SK-N-SH treated with all-trans-retinoic acid at 6 μM for 48 hours (cell line): ENCODE results near the gene PCMT1.

Experiments used
- ATAC-seq: fragments of 200-7000 bp; cut with Tn5 transposase; 3 replicates; pipeline ENCODE4 v1.9.1; 2020; ENCODE audit warnings: mild to moderate bottlenecking, moderate library complexity
- ARNTL ChIP-seq: fragments of 450-650 bp; formaldehyde crosslinking; IDR thresholded peaks from 2 replicates; pipeline ENCODE4 v1.5.0; 2020; ENCODE audit warnings: low read depth, mild to moderate bottlenecking, moderate library complexity, borderline replicate concordance
- BACH2 ChIP-seq: fragments of 250-450 bp; sonication (Bioruptor Pico); IDR thresholded peaks from 2 replicates; pipeline ENCODE4 v1.9.0; 2021; ENCODE audit warnings: mild to moderate bottlenecking, borderline replicate concordance
- ESRRG ChIP-seq: fragments of 250-450 bp; sonication (Bioruptor Pico); IDR thresholded peaks from 2 replicates; pipeline ENCODE4 v1.6.1; 2021; ENCODE audit warnings: mild to moderate bottlenecking
- ISL1 ChIP-seq: fragments of 250-450 bp; sonication (Bioruptor Pico); IDR thresholded peaks from 2 replicates; pipeline ENCODE4 v2.1.2; 2022; ENCODE audit warnings: mild to moderate bottlenecking, moderate library complexity
- OSR1 ChIP-seq: fragments of 250-450 bp; sonication (Bioruptor Pico); IDR thresholded peaks from 2 replicates; pipeline ENCODE4 v1.8.0; 2022; ENCODE audit warnings: moderate library complexity, mild to moderate bottlenecking, inconsistent platforms
- PPARA ChIP-seq: fragments of 250-450 bp; sonication (Bioruptor Pico); IDR thresholded peaks from 2 replicates; pipeline ENCODE4 v1.5.0; 2020; ENCODE audit warnings: mild to moderate bottlenecking, borderline replicate concordance
- RARB ChIP-seq: fragments of 250-450 bp; sonication (Bioruptor Pico); IDR thresholded peaks from 2 replicates; pipeline ENCODE4 v1.8.0; 2021; ENCODE audit warnings: mild to moderate bottlenecking, moderate library complexity
- TCF4 ChIP-seq: fragments of 250-450 bp; sonication (Bioruptor Pico); IDR thresholded peaks from 2 replicates; pipeline ENCODE4 v1.8.0; 2021; ENCODE audit warnings: mild to moderate bottlenecking, moderate library complexity, borderline replicate concordance
- ZC3H10 ChIP-seq: fragments of 250-450 bp; sonication (Bioruptor Pico); IDR thresholded peaks from 2 replicates; pipeline ENCODE4 v1.5.1; 2021; ENCODE audit warnings: mild to moderate bottlenecking, moderate library complexity
- ZFP3 ChIP-seq: fragments of 250-450 bp; sonication (Bioruptor Pico); IDR thresholded peaks from 2 replicates; pipeline ENCODE4 v1.5.0; 2020; ENCODE audit warnings: mild to moderate bottlenecking, moderate library complexity
- ZFP30 ChIP-seq: fragments of 450-650 bp; formaldehyde crosslinking; IDR thresholded peaks from 2 replicates; pipeline ENCODE4 v1.5.0; 2022; ENCODE audit warnings: mild to moderate bottlenecking, moderate library complexity
- ZNF565 ChIP-seq: fragments of 450-650 bp; formaldehyde crosslinking; conservative IDR thresholded peaks from 2 replicates; pipeline ENCODE4 v1.5.0; 2020; ENCODE audit warnings: low read depth, mild to moderate bottlenecking, moderate library complexity
- ZNF70 ChIP-seq: fragments of 450-650 bp; formaldehyde crosslinking; IDR thresholded peaks from 2 replicates; pipeline ENCODE4 v1.5.0; 2020; ENCODE audit warnings: mild to moderate bottlenecking, moderate library complexity
- ZNF8 ChIP-seq: fragments of 450-650 bp; formaldehyde crosslinking; IDR thresholded peaks from 2 replicates; pipeline ENCODE4 v1.5.0; 2020; ENCODE audit warnings: mild to moderate bottlenecking, moderate library complexity
- TF ChIP-seq, protein P1 (sequence below): fragments of 250-450 bp; sonication (Bioruptor Pico); IDR thresholded peaks from 2 replicates; pipeline ENCODE4 v1.5.1; 2021; ENCODE audit warnings: mild to moderate bottlenecking, moderate library complexity
- TF ChIP-seq, protein P2 (sequence below): fragments of 250-450 bp; sonication (Bioruptor Pico); IDR thresholded peaks from 2 replicates; pipeline ENCODE4 v1.5.0; 2020; ENCODE audit warnings: mild to moderate bottlenecking, moderate library complexity
- TF ChIP-seq, protein P3 (sequence below): fragments of 250-450 bp; sonication (Bioruptor Pico); IDR thresholded peaks from 2 replicates; pipeline ENCODE4 v1.5.1; 2020; ENCODE audit warnings: low read depth, mild to moderate bottlenecking, moderate library complexity
- TF ChIP-seq, protein P4 (sequence below): fragments of 250-450 bp; sonication (Bioruptor Pico); IDR thresholded peaks from 2 replicates; pipeline ENCODE4 v1.8.0; 2021; ENCODE audit warnings: low read depth, mild to moderate bottlenecking, moderate library complexity, borderline replicate concordance

The PCMT1 gene

DNA sequence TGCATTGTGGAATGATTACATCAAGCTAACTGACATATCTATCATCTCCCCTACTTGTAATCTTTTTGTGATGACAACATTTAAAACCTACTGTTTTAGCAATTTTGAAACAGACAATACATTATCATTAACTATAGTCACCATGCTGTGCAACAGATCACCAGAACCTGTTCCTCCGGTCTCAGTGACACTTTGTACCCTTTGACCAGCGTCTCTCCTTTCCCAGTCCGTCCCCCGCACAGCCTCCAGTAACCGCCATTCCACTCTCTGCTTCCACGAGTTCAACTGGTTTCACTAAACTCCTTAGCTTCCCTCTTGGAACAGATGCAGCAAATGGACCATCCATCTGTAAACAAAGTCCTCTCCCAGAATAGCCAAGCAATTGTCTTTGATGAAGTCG lies 92.8 kb downstream of the PCMT1 start:
- no peak for ATAC-seq
- TF ChIP-seq, protein P1, sequence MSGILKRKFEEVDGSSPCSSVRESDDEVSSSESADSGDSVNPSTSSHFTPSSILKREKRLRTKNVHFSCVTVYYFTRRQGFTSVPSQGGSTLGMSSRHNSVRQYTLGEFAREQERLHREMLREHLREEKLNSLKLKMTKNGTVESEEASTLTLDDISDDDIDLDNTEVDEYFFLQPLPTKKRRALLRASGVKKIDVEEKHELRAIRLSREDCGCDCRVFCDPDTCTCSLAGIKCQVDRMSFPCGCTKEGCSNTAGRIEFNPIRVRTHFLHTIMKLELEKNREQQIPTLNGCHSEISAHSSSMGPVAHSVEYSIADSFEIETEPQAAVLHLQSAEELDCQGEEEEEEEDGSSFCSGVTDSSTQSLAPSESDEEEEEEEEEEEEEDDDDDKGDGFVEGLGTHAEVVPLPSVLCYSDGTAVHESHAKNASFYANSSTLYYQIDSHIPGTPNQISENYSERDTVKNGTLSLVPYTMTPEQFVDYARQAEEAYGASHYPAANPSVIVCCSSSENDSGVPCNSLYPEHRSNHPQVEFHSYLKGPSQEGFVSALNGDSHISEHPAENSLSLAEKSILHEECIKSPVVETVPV (CRISPR knock-in tag): no peak
- TF ChIP-seq ZNF565 (CRISPR knock-in tag) (no peak), ZNF70 (no peak), RARB (CRISPR knock-in tag) (no peak), TCF4 (no peak), ZFP30 (CRISPR knock-in tag) (no peak), ARNTL (no peak)
- TF ChIP-seq, protein P2, sequence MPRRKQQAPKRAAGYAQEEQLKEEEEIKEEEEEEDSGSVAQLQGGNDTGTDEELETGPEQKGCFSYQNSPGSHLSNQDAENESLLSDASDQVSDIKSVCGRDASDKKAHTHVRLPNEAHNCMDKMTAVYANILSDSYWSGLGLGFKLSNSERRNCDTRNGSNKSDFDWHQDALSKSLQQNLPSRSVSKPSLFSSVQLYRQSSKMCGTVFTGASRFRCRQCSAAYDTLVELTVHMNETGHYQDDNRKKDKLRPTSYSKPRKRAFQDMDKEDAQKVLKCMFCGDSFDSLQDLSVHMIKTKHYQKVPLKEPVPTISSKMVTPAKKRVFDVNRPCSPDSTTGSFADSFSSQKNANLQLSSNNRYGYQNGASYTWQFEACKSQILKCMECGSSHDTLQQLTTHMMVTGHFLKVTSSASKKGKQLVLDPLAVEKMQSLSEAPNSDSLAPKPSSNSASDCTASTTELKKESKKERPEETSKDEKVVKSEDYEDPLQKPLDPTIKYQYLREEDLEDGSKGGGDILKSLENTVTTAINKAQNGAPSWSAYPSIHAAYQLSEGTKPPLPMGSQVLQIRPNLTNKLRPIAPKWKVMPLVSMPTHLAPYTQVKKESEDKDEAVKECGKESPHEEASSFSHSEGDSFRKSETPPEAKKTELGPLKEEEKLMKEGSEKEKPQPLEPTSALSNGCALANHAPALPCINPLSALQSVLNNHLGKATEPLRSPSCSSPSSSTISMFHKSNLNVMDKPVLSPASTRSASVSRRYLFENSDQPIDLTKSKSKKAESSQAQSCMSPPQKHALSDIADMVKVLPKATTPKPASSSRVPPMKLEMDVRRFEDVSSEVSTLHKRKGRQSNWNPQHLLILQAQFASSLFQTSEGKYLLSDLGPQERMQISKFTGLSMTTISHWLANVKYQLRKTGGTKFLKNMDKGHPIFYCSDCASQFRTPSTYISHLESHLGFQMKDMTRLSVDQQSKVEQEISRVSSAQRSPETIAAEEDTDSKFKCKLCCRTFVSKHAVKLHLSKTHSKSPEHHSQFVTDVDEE (CRISPR knock-in tag): no peak
- TF ChIP-seq, protein P3, sequence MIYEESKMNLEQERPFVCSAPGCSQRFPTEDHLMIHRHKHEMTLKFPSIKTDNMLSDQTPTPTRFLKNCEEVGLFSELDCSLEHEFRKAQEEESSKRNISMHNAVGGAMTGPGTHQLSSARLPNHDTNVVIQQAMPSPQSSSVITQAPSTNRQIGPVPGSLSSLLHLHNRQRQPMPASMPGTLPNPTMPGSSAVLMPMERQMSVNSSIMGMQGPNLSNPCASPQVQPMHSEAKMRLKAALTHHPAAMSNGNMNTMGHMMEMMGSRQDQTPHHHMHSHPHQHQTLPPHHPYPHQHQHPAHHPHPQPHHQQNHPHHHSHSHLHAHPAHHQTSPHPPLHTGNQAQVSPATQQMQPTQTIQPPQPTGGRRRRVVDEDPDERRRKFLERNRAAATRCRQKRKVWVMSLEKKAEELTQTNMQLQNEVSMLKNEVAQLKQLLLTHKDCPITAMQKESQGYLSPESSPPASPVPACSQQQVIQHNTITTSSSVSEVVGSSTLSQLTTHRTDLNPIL: no peak

DNA sequence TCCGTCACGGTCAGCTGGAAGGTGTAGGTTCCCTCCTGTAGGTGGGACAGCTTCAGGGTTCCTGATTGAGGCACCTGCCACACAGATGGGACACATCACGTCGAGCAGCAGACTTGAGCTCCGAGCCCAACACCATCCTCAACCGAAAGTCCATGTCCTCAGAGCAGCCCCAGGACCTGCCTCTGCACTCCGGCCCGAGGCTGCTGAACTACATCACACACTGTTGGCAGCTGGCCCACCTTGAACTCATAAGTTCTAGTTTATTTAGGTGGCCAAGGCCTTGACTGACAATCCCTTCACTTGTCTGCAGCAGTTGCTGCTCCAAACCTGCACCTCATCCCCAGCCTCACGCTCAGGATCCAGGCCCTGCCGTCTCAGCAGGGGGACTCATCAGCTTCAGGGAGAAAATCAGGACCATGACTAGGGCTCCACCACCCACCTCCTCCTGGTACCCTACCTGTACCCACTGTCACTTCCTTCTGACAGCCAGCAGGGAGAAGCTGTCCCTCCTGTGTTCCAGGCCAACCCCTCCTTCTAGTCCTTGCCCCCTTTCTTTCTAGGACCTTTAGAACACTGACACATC lies 93.6 kb downstream of the PCMT1 start:
- no peak for ATAC-seq
- TF ChIP-seq OSR1 (CRISPR knock-in tag) (no peak), ZC3H10 (CRISPR knock-in tag) (no peak), PPARA (CRISPR knock-in tag) (no peak), ISL1 (CRISPR knock-in tag) (no peak), ZNF565 (CRISPR knock-in tag) (no peak), ZNF8 (no peak)
- TF ChIP-seq, protein P4, sequence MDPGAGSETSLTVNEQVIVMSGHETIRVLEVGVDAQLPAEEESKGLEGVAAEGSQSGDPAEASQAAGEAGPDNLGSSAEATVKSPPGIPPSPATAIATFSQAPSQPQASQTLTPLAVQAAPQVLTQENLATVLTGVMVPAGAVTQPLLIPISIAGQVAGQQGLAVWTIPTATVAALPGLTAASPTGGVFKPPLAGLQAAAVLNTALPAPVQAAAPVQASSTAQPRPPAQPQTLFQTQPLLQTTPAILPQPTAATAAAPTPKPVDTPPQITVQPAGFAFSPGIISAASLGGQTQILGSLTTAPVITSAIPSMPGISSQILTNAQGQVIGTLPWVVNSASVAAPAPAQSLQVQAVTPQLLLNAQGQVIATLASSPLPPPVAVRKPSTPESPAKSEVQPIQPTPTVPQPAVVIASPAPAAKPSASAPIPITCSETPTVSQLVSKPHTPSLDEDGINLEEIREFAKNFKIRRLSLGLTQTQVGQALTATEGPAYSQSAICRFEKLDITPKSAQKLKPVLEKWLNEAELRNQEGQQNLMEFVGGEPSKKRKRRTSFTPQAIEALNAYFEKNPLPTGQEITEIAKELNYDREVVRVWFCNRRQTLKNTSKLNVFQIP: no peak

DNA sequence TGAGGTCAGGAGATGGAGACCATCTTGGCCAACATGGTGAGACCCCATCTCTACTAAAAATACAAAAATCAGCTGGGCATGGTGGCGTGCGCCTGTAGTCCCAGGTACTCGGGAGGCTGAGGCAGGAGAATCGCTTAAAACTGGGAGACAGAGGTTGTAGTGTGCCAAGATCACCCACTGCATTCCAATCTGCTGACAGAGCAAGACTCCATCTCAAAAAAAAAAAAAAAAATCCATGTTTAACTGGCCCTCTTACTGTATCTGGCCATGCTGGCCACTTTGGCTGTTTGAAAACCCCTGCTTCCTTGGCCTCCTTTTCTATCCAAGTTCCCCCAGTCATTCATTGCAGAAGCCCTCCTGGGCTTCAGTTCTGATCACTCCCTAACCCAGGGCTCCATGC lies 94.5 kb downstream of the PCMT1 start:
- peak; percentile 1; the same call in 1 of the 3 replicates for ATAC-seq

DNA sequence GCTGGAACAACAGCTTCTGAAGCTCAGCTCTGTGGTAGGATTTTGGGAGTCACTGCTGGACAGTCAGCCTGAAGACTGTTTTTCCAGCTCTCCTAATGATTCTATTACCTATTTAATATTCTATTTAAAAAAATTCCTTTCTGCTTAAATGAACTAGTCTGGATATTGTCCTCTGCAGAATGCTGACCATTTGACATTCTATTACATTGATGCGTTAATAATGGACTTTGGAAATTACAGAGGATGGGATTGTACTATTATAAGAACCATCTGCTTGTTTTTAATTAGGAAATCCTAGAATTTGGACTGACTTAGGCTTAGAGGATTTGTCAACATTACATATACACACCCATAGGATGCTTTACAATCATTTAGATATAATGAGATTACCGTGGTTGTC lies 94.9 kb downstream of the PCMT1 start:
- ATAC-seq: peak; percentile 1; the same call in 2 of the 3 replicates
- peak; percentile 77 for TF ChIP-seq TCF4
- TF ChIP-seq ESRRG: no peak
- TF ChIP-seq, protein P1 (CRISPR knock-in tag): no peak
- 0 out of 2 replicates have a peak, but pooled peaks have one; percentile 47 for TF ChIP-seq ZC3H10 (CRISPR knock-in tag)
- TF ChIP-seq BACH2 (CRISPR knock-in tag): no peak
- TF ChIP-seq ISL1 (CRISPR knock-in tag): peak; percentile 88
- TF ChIP-seq, protein P3: no peak
- TF ChIP-seq ZFP3 (CRISPR knock-in tag): no peak
- TF ChIP-seq, protein P2 (CRISPR knock-in tag): peak; percentile 64; the same call in 1 of the 2 replicates
